Neural progenitor cell (in vitro differentiated cells): ENCODE data around the gene MSS51.

Experiments
- EZH2 ChIP-seq: fragments of 200-600 bp; sonication (generic); IDR thresholded peaks from 2 replicates; pipeline ENCODE4 v1.6.1; 2017; ENCODE audit warnings: antibody characterized with exemption, mild to moderate bottlenecking, moderate library complexity
- TF ChIP-seq, protein P1 (sequence below): fragments of 200-600 bp; sonication (generic); IDR thresholded peaks from 2 replicates; pipeline ENCODE4 v1.5.1; 2017; ENCODE audit warnings: antibody characterized with exemption, mild to moderate bottlenecking

DNA sequence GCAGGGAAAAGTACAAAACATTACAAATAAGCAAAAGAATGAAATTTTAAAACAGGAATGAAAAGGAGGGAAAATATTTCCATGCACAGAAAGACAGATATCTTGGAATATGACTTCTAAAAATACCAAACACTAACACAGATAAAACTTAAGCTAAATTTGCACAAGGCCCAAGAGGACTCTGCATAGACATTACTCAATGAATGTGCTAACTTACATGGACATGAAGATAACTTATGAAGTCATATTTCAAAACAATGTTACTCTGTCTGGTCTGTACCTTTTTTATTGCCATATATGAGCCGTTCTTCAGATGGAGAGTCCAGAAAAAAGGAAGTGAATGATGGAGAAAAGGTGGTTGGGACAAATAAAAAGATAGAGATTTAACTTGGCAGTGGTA lies 15.0 kb upstream of the MSS51 start:
- TF ChIP-seq, protein P1, sequence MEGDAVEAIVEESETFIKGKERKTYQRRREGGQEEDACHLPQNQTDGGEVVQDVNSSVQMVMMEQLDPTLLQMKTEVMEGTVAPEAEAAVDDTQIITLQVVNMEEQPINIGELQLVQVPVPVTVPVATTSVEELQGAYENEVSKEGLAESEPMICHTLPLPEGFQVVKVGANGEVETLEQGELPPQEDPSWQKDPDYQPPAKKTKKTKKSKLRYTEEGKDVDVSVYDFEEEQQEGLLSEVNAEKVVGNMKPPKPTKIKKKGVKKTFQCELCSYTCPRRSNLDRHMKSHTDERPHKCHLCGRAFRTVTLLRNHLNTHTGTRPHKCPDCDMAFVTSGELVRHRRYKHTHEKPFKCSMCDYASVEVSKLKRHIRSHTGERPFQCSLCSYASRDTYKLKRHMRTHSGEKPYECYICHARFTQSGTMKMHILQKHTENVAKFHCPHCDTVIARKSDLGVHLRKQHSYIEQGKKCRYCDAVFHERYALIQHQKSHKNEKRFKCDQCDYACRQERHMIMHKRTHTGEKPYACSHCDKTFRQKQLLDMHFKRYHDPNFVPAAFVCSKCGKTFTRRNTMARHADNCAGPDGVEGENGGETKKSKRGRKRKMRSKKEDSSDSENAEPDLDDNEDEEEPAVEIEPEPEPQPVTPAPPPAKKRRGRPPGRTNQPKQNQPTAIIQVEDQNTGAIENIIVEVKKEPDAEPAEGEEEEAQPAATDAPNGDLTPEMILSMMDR: no peak
- TF ChIP-seq EZH2: no peak
